H1 (cell line): Measurements from ENCODE around the gene RPS6KA4. TPM values are rescaled to one million over a fixed set of nuclear protein-coding genes. Genes with fewer than 3 reads are reported as not detected.

Source experiments
- CTCF ChIA-PET: fragments of 300-600 bp; sonication (Branson Sonifier 250); formaldehyde crosslinking; loops from one replicate; lab custom pipeline; 2021; ENCODE audit not compliant: partially characterized antibody; lab: Charles Lee
- POLR2A ChIA-PET: fragments of 300-600 bp; sonication (Branson Sonifier 250); formaldehyde crosslinking; loops from one replicate; lab custom pipeline; 2021; ENCODE audit warnings: inconsistent platforms; ENCODE audit not compliant: partially characterized antibody; lab: Charles Lee
- DNase-seq, 2 experiments: peaks; one replicate each; pipeline versions ENCODE4 v3.0.0 to v3.0.0-alpha.2; 2010 to 2022; ENCODE audit warnings: low spot score in 2 of 2, low read depth in 1 of 2, mixed read lengths in 1 of 2
- FAIRE-seq: peaks from 2 replicates; lab custom pipeline; 2011; peaks lifted over from hg19 to GRCh38; lab: Jason Lieb, UNC
- H2AFZ ChIP-seq: 2 replicates; pipeline ENCODE4 v1.8.1; 2012; ENCODE audit warnings: low read length, inconsistent platforms
- H2AK5ac ChIP-seq: 2 replicates; pipeline ENCODE4 v1.6.1; 2013; ENCODE audit warnings: low read depth, low read length
- H2BK120ac ChIP-seq: replicated peaks from 2 replicates; pipeline ENCODE3; 2013; ENCODE audit warnings: low read depth, low read length, inconsistent platforms
- H2BK12ac ChIP-seq: 2 replicates; pipeline ENCODE4 v1.6.1; 2013; ENCODE audit warnings: low read depth, low read length
- H2BK15ac ChIP-seq: 2 replicates; pipeline ENCODE4 v1.6.1; 2013; ENCODE audit warnings: low read length
- H2BK20ac ChIP-seq: 2 replicates; pipeline ENCODE4 v1.6.1; 2013; ENCODE audit warnings: low read length
- H2BK5ac ChIP-seq: 2 replicates; pipeline ENCODE4 v1.6.1; 2013; ENCODE audit warnings: low read depth, low read length
- H3K14ac ChIP-seq: 2 replicates; pipeline ENCODE4 v1.6.1; 2013; ENCODE audit warnings: inconsistent platforms; ENCODE audit not compliant: insufficient read length
- H3K18ac ChIP-seq: 2 replicates; pipeline ENCODE4 v1.6.1; 2013; ENCODE audit warnings: low read length; ENCODE audit errors: extremely low read depth
- H3K23ac ChIP-seq: 2 replicates; pipeline ENCODE4 v1.6.1; 2013; ENCODE audit warnings: inconsistent platforms; ENCODE audit not compliant: insufficient read length
- H3K23me2 ChIP-seq: 2 replicates; pipeline ENCODE4 v1.6.1; 2013; ENCODE audit warnings: low read depth, low read length
- H3K27ac ChIP-seq: 2 replicates; pipeline ENCODE4 v1.6.1; 2011; ENCODE audit warnings: low read depth, low read length, inconsistent platforms
- H3K27me3 ChIP-seq, 4 experiments: replicated peaks in 1 of 4; 1 replicate in 1 of 4; 2 replicates in 3 of 4; pipeline versions ENCODE4 v1.6.1 to v1.8.1; 2011 to 2013; ENCODE audit warnings: low read length in 3 of 4, mild to moderate bottlenecking in 3 of 4, inconsistent platforms in 2 of 4, mixed read lengths in 2 of 4, moderate library complexity in 1 of 4; ENCODE audit not compliant: control insufficient read depth in 3 of 4, insufficient read depth in 3 of 4; ENCODE audit errors: extremely low read depth in 1 of 4
- H3K36me3 ChIP-seq, 4 experiments: 2 replicates each; pipeline versions ENCODE4 v1.6.1 to v1.8.1; 2011 to 2013; ENCODE audit warnings: mild to moderate bottlenecking in 4 of 4, low read length in 3 of 4, moderate library complexity in 2 of 4, control low read depth in 1 of 4, inconsistent platforms in 1 of 4; ENCODE audit not compliant: insufficient read depth in 4 of 4, control insufficient read depth in 2 of 4
- H3K4ac ChIP-seq: replicated peaks from 2 replicates; pipeline ENCODE3; 2013; ENCODE audit warnings: low read length, low read depth, mixed read lengths, inconsistent platforms; ENCODE audit not compliant: insufficient read length
- H3K4me1 ChIP-seq, 4 experiments: replicated peaks in 1 of 4; 1 replicate in 1 of 4; 2 replicates in 3 of 4; pipeline versions ENCODE4 v1.6.1 to v1.8.1; 2011 to 2013; ENCODE audit warnings: low read length in 3 of 4, inconsistent platforms in 2 of 4, mixed read lengths in 1 of 4; ENCODE audit not compliant: insufficient read depth in 4 of 4, control insufficient read depth in 3 of 4
- H3K4me2 ChIP-seq, 2 experiments: 2 replicates each; pipeline versions ENCODE4 v1.6.1 to v1.8.1; 2011 to 2013; ENCODE audit warnings: low read depth in 2 of 2, low read length in 2 of 2, control low read depth in 1 of 2, inconsistent platforms in 1 of 2, mild to moderate bottlenecking in 1 of 2; ENCODE audit not compliant: insufficient read depth in 1 of 2
- H3K4me3 ChIP-seq, 4 experiments: fragments of 200-600, 300-600 bp in 1 of 4; sonication (generic), shearing (Covaris generic), sonication (Bioruptor Twin) in 1 of 4; 2 replicates each; pipeline versions ENCODE4 v1.5.1 to v1.8.1; 2011 to 2016; ENCODE audit warnings: low read length in 4 of 4, low read depth in 3 of 4, control low read depth in 2 of 4, inconsistent platforms in 2 of 4, mild to moderate bottlenecking in 2 of 4, mixed read lengths in 1 of 4, moderate library complexity in 1 of 4; ENCODE audit not compliant: insufficient read depth in 2 of 4; ENCODE audit errors: extremely low read depth in 1 of 4
- H3K56ac ChIP-seq: replicated peaks from 2 replicates; pipeline ENCODE3; 2013; ENCODE audit warnings: low read depth, mild to moderate bottlenecking, mixed read lengths, low read length, inconsistent platforms; ENCODE audit not compliant: insufficient read length
- H3K79me1 ChIP-seq: 2 replicates; pipeline ENCODE4 v1.6.1; 2013; ENCODE audit warnings: low read depth, low read length, control low read depth
- H3K79me2 ChIP-seq, 2 experiments: 2 replicates each; pipeline versions ENCODE4 v1.6.1 to v1.8.1; 2012 to 2013; ENCODE audit warnings: low read length in 2 of 2, mild to moderate bottlenecking in 2 of 2, inconsistent platforms in 1 of 2; ENCODE audit not compliant: insufficient read depth in 2 of 2, control insufficient read depth in 1 of 2
- H3K9ac ChIP-seq, 4 experiments: replicated peaks in 1 of 4; 1 replicate in 1 of 4; 2 replicates in 3 of 4; pipeline versions ENCODE4 v1.6.1 to v1.8.1; 2011 to 2013; ENCODE audit warnings: low read depth in 3 of 4, low read length in 3 of 4, control low read depth in 2 of 4, mild to moderate bottlenecking in 2 of 4, moderate library complexity in 2 of 4, inconsistent platforms in 1 of 4; ENCODE audit errors: extremely low read depth in 1 of 4
- H3K9me3 ChIP-seq, 2 experiments: 2 replicates each; pipeline versions ENCODE4 v1.6.1 to v1.8.1; 2012 to 2013; ENCODE audit warnings: mild to moderate bottlenecking in 2 of 2, moderate library complexity in 2 of 2, control low read depth in 1 of 2, inconsistent platforms in 1 of 2, low read depth in 1 of 2, low read length in 1 of 2, mixed read lengths in 1 of 2; ENCODE audit not compliant: insufficient read depth in 2 of 2
- H4K20me1 ChIP-seq, 2 experiments: replicated peaks in 1 of 2; 2 replicates each; pipeline versions ENCODE3 to v1.8.1; 2011 to 2013; ENCODE audit warnings: inconsistent platforms in 2 of 2, low read length in 2 of 2, mild to moderate bottlenecking in 1 of 2; ENCODE audit not compliant: insufficient read depth in 2 of 2, control insufficient read depth in 1 of 2
- H4K5ac ChIP-seq: 2 replicates; pipeline ENCODE4 v1.6.1; 2013; ENCODE audit warnings: low read length, low read depth, mixed read lengths, inconsistent platforms; ENCODE audit not compliant: insufficient read length
- H4K8ac ChIP-seq: 2 replicates; pipeline ENCODE4 v1.8.0; 2013; ENCODE audit warnings: mild to moderate bottlenecking, moderate library complexity, low read length, inconsistent platforms; ENCODE audit not compliant: insufficient read depth; ENCODE audit errors: extremely low read depth
- H4K91ac ChIP-seq: replicated peaks from 2 replicates; pipeline ENCODE3; 2013; ENCODE audit warnings: low read length, mixed read lengths, inconsistent platforms; ENCODE audit not compliant: insufficient read length
- ATF3 ChIP-seq: IDR thresholded peaks from 2 replicates; pipeline ENCODE4 v1.6.1; 2011; ENCODE audit warnings: low read depth, mild to moderate bottlenecking, low read length; ENCODE audit not compliant: insufficient read depth
- BRCA1 ChIP-seq: IDR thresholded peaks from 2 replicates; pipeline ENCODE4 v1.6.1; 2012; ENCODE audit warnings: low read depth, low read length, improper control_type of control experiment
- CEBPB ChIP-seq: IDR thresholded peaks from 2 replicates; pipeline ENCODE4 v1.6.1; 2012; ENCODE audit warnings: low read depth, low read length
- CTBP2 ChIP-seq: IDR thresholded peaks from 2 replicates; pipeline ENCODE4 v1.7.0; 2011; ENCODE audit warnings: borderline replicate concordance, mild to moderate bottlenecking, moderate library complexity, mixed read lengths, low read length; ENCODE audit not compliant: insufficient read depth, insufficient read length
- KDM4A ChIP-seq: IDR thresholded peaks from one replicate; pipeline ENCODE4 v1.7.1; 2012; ENCODE audit warnings: low read depth, mild to moderate bottlenecking, moderate library complexity, low read length, inconsistent platforms; ENCODE audit not compliant: severe bottlenecking
- SAP30 ChIP-seq: fragments of 300-600 bp; sonication (generic); IDR thresholded peaks from 2 replicates; pipeline ENCODE4 v1.7.1; 2012; ENCODE audit warnings: low read length, moderate library complexity, mild to moderate bottlenecking, inconsistent platforms; ENCODE audit not compliant: insufficient read depth, insufficient replicate concordance
- TAF1 ChIP-seq: IDR thresholded peaks from 2 replicates; pipeline ENCODE4 v1.6.1; 2011; ENCODE audit warnings: mild to moderate bottlenecking, low read depth, low read length
- ZNF274 ChIP-seq: IDR thresholded peaks from 2 replicates; pipeline ENCODE4 v1.7.0; 2012; ENCODE audit warnings: low read length, borderline replicate concordance; ENCODE audit errors: extremely low read depth
- WGBS, 2 experiments: shearing (Covaris generic) in 1 of 2; methylation state at CpG; one replicate each; pipeline versions ENCODE4 v1.1.6 to v1.1.7; 2013 to 2015; ENCODE audit warnings: low lambda C conversion rate in 2 of 2, mixed read lengths in 2 of 2, inconsistent platforms in 1 of 2, low coverage in 1 of 2, missing lambda C conversion rate in 1 of 2; ENCODE audit not compliant: insufficient replicate concordance in 2 of 2, insufficient coverage in 1 of 2, insufficient read length in 1 of 2; ENCODE audit errors: extremely low coverage in 1 of 2, missing lambda C conversion rate in 1 of 2; 5-methylcytosine and 5-hydroxymethylcytosine counted together
- polyA plus RNA-seq, 7 experiments: library from polyadenylated mRNA; depleted of rRNA in 3 of 7; stranded (reverse) in 5 of 7; unstranded in 2 of 7; fragments of >200 nt in 5 of 7; fragments of 200-250 nt in 2 of 7; gene quantifications; 1 replicate in 5 of 7; 2 replicates in 1 of 7; 4 replicates in 1 of 7; pipeline versions ENCODE4 v1.2.1 to v1.2.3, GENCODE V29; 2011 to 2013; ENCODE audit warnings: missing spikeins in 2 of 7, mixed read lengths in 2 of 7
- total RNA-seq: library from RNA; stranded (reverse); fragmentation: NEBNext Ultra II Directional; extraction: Animal tissue kit (Norgen Biotek cat#: 25700); gene quantifications from 2 replicates; pipeline ENCODE4 v1.2.1, GENCODE V29; 2021

The RPS6KA4 gene
- total and polyA plus RNA-seq, 2 of the 8 experiments (the other 6 are each of a cell fraction or from before 2014, with no cell fraction given), result 8.2 to 12.6 TPM

GRCh38 chr11:64390558-64390957 is 31.6 kb downstream of the RPS6KA4 start:
- no peak for FAIRE-seq
- H2AK5ac ChIP-seq, result no peak overlapping the region
- peaks cover 0 to 5% (median 2%) of the 10 kb centered on the region in 4 experiments; a peak in 6 of 7 replicates for H3K4me1 ChIP-seq

More at GRCh38 chr11:64390558-64390957, 31.6 kb downstream of the RPS6KA4 start:
- no peak overlapping the region for H3K56ac ChIP-seq
- CTCF ChIA-PET, result interaction anchor here (0.7 to 2.4 kb wide), 10 partner anchors 18 to 573 kb away, joined by 3 to 14 read pairs (median 4); no protein-coding TSS in a partner anchor
- WGBS, 2 experiments, result 90% methylated on average over 3 of the region's 3 CpGs; no CpG with 5 or more reads in 1 of the 2 experiments
- H2BK15ac ChIP-seq, result no peak overlapping the region
- H3K79me2 ChIP-seq, result no peaks in the 10 kb centered on the region
- H2BK12ac ChIP-seq, result no peak overlapping the region
- no peak overlapping the region for H2BK5ac ChIP-seq
- no peak overlapping the region for H3K23ac ChIP-seq
- H4K5ac ChIP-seq, result no peak overlapping the region
- H3K27me3 ChIP-seq, result peaks cover 0 to 2% (median 0%) of the 10 kb centered on the region in 4 experiments; a peak in 1 of 7 replicates
- no peak for DNase-seq
- H3K9me3 ChIP-seq, result no peaks in the 10 kb centered on the region
- H4K91ac ChIP-seq, result no peak overlapping the region
- no peak overlapping the region for H3K4ac ChIP-seq
- H2AFZ ChIP-seq, result no peak overlapping the region
- no peak overlapping the region for H3K14ac ChIP-seq
- no peaks in the 10 kb centered on the region; the same call in 1 of the 2 replicates for H3K79me1 ChIP-seq
- H3K9ac ChIP-seq, result no peak overlapping the region
- H2BK20ac ChIP-seq, result no peak overlapping the region
- H3K23me2 ChIP-seq, result no peaks in the 10 kb centered on the region
- TF ChIP-seq ATF3 (no peak), CEBPB (no peak), BRCA1 (no peak), ZNF274 (no peak), KDM4A (no peak), SAP30 (no peak), TAF1 (no peak), CTBP2 (no peak)
- TF ChIP-seq, all 59 proteins: peak for 0
- no peaks in the 10 kb centered on the region for H3K36me3 ChIP-seq
- H2BK120ac ChIP-seq, result no peak overlapping the region
- H3K4me2 ChIP-seq, result no peak overlapping the region
- H3K27ac ChIP-seq, result no peak overlapping the region
- POLR2A ChIA-PET, result interaction anchor here (1.6 kb wide), 1 partner anchor 18 kb away, joined by 5 read pairs; no protein-coding TSS in a partner anchor
- no peak overlapping the region for H3K18ac ChIP-seq
- H3K4me3 ChIP-seq, result no peak overlapping the region
- no peaks in the 10 kb centered on the region for H4K20me1 ChIP-seq
- H4K8ac ChIP-seq, result no peak overlapping the region
